PC-3 (cell line): ENCODE data around the gene ATG4B. TPM values are rescaled to one million over a fixed set of nuclear protein-coding genes. Genes with fewer than 3 reads are reported as not detected.

ENCODE experiments used
- ATAC-seq: fragments of 200-7000 bp; cut with Tn5 transposase; 2 replicates; pipeline ENCODE4 v1.9.1; 2020; ENCODE audit warnings: mild to moderate bottlenecking, moderate library complexity
- BruUV-seq: library from RNA; stranded (reverse); fragments of 400-500 nt; replicated peaks from 2 replicates; lab custom pipeline; 2021; lab: Mats Ljungman, UMichigan
- CTCF ChIA-PET: fragments of 300-600 bp; sonication (Branson Sonifier 250); formaldehyde crosslinking; loops from one replicate; lab custom pipeline; 2022; ENCODE audit warnings: antibody characterized with exemption; lab: Charles Lee
- POLR2A ChIA-PET: fragments of 300-600 bp; sonication (Branson Sonifier 250); formaldehyde crosslinking; loops from one replicate; lab custom pipeline; 2022; ENCODE audit warnings: antibody characterized with exemption; ENCODE audit not compliant: unreplicated experiment; lab: Charles Lee
- DNase-seq: peaks from one replicate; pipeline ENCODE4 v3.0.0-alpha.2; 2015
- H2AFZ ChIP-seq: fragments of 300-600 bp; sonication (generic); 2 replicates; pipeline ENCODE4 v1.6.0; 2016; ENCODE audit warnings: antibody characterized with exemption, low read length
- H3F3A ChIP-seq: fragments of 300-600 bp; sonication (generic); one replicate; pipeline ENCODE4 v1.6.0; 2017; ENCODE audit warnings: antibody characterized with exemption, low read length, control low read depth, mild to moderate bottlenecking; ENCODE audit not compliant: unreplicated experiment
- H3K27ac ChIP-seq: fragments of 300-600 bp; sonication (generic); 2 replicates; pipeline ENCODE4 v1.5.1; 2016; ENCODE audit warnings: mild to moderate bottlenecking, low read length
- H3K27me3 ChIP-seq: fragments of 300-600 bp; sonication (generic); 2 replicates; pipeline ENCODE4 v1.6.1; 2016; ENCODE audit warnings: low read length, mixed read lengths
- H3K36me3 ChIP-seq: fragments of 300-600 bp; sonication (generic); 2 replicates; pipeline ENCODE4 v1.6.1; 2016; ENCODE audit warnings: low read depth, mixed run types, low read length, mixed read lengths
- H3K4me1 ChIP-seq: fragments of 300-600 bp; sonication (generic); 2 replicates; pipeline ENCODE4 v1.5.1; 2016; ENCODE audit warnings: low read length; ENCODE audit not compliant: insufficient read depth
- H3K4me2 ChIP-seq: fragments of 300-600 bp; sonication (generic); 2 replicates; pipeline ENCODE4 v1.6.0; 2016; ENCODE audit warnings: low read length
- H3K4me3 ChIP-seq: fragments of 300-600 bp; sonication (generic); 2 replicates; pipeline ENCODE4 v1.5.1; 2016; ENCODE audit warnings: mild to moderate bottlenecking, low read length, mixed read lengths
- H3K79me2 ChIP-seq: fragments of 300-600 bp; sonication (generic); 2 replicates; pipeline ENCODE4 v1.6.1; 2017; ENCODE audit warnings: low read length, mixed read lengths
- H3K9ac ChIP-seq: fragments of 300-600 bp; sonication (generic); 2 replicates; pipeline ENCODE4 v1.6.0; 2016; ENCODE audit warnings: mild to moderate bottlenecking, low read length
- H3K9me2 ChIP-seq: fragments of 300-600 bp; sonication (generic); replicated peaks from 2 replicates; pipeline ENCODE4 v1.6.1; 2016; ENCODE audit warnings: mixed run types, low read length, mixed read lengths
- H3K9me3 ChIP-seq: fragments of 300-600 bp; sonication (generic); 2 replicates; pipeline ENCODE4 v1.6.1; 2016; ENCODE audit warnings: low read length, mixed read lengths
- H4K20me1 ChIP-seq: fragments of 300-600 bp; sonication (generic); 2 replicates; pipeline ENCODE4 v1.6.1; 2016; ENCODE audit warnings: low read length, mixed read lengths
- CTCF ChIP-seq: fragments of 300-600 bp; sonication (generic); conservative IDR thresholded peaks from 2 replicates; pipeline ENCODE4 v1.5.1; 2017; ENCODE audit warnings: antibody characterized with exemption, low read depth, mild to moderate bottlenecking, low read length
- EZH2 ChIP-seq: fragments of 300-600 bp; sonication (generic); IDR thresholded peaks from one replicate; pipeline ENCODE4 v1.6.1; 2017; ENCODE audit warnings: antibody characterized with exemption, mild to moderate bottlenecking, low read length; ENCODE audit not compliant: unreplicated experiment
- EZH2phosphoT487 ChIP-seq: fragments of 300-600 bp; sonication (generic); IDR thresholded peaks from 2 replicates; pipeline ENCODE4 v1.6.1; 2018; ENCODE audit warnings: mild to moderate bottlenecking, antibody characterized with exemption, low read length, borderline replicate concordance
- intact Hi-C: fragments of 100-400 bp; cut with micrococcal nuclease; formaldehyde crosslinking; loops from 2 replicates; pipeline ENCODE4 v1.9.0; 2023
- total RNA-seq: library from RNA; depleted of rRNA; stranded (reverse); fragments of >200 nt; gene quantifications from 2 replicates; pipeline ENCODE4 v1.2.3, GENCODE V29; 2014

The ATG4B gene
- total RNA-seq, 1 experiment from 2014 or later: 83.0 TPM

GRCh38 chr2:241629762-241630435, 7.6 kb upstream of the ATG4B start:
- no peak; the same call in 1 of the 2 replicates for ATAC-seq
- peaks cover 96% of the 10 kb centered on the region for H3K79me2 ChIP-seq
- H3K4me3 ChIP-seq: no peak overlapping the region
- DNase-seq: no peak
- no peaks in the 10 kb centered on the region for H3K9me3 ChIP-seq
- 0 out of 2 replicates have a peak, but pooled peaks cover 8% of the 10 kb centered on the region for H4K20me1 ChIP-seq
- ChIA-PET CTCF (no interaction called here), POLR2A (interaction anchor here (0.7 kb wide), 1 partner anchor 8 kb away, joined by 18 read pairs; no protein-coding TSS in a partner anchor)
- H3K4me2 ChIP-seq: no peak overlapping the region
- TF ChIP-seq CTCF: no peak
- TF ChIP-seq EZH2phosphoT487: no peak
- TF ChIP-seq EZH2: no peak
- intact Hi-C loops: no loop called here
- BruUV-seq: no TSS peak
- H3K9me2 ChIP-seq: no peaks in the 10 kb centered on the region
- H2AFZ ChIP-seq: no peak overlapping the region
- H3K27me3 ChIP-seq: no peaks in the 10 kb centered on the region
- H3K9ac ChIP-seq: no peak overlapping the region
- H3K4me1 ChIP-seq: no peaks in the 10 kb centered on the region
- no peaks in the 10 kb centered on the region for H3F3A ChIP-seq
- peaks cover 12% of the 10 kb centered on the region; the same call in 1 of the 2 replicates for H3K36me3 ChIP-seq
- H3K27ac ChIP-seq: no peak overlapping the region

GRCh38 chr2:241632478-241633325, 4.8 kb upstream of the ATG4B start:
- H3K9me2 ChIP-seq: no peaks in the 10 kb centered on the region
- POLR2A ChIA-PET: no interaction called here

More at GRCh38 chr2:241632478-241633325, 4.8 kb upstream of the ATG4B start:
- H3K36me3 ChIP-seq: peaks cover 12% of the 10 kb centered on the region; the same call in 1 of the 2 replicates
- intact Hi-C loops: no loop called here
- 0 out of 2 replicates have a peak, but pooled peaks cover 8% of the 10 kb centered on the region for H4K20me1 ChIP-seq
- H3K79me2 ChIP-seq: peaks cover 87% of the 10 kb centered on the region
- H3K27ac ChIP-seq: no peak overlapping the region
- H3K4me2 ChIP-seq: no peak overlapping the region
- no peak overlapping the region for H2AFZ ChIP-seq
- no peak for TF ChIP-seq EZH2phosphoT487
- no peak for TF ChIP-seq CTCF
- CTCF ChIA-PET: no interaction called here
- H3K4me1 ChIP-seq: peaks cover 7% of the 10 kb centered on the region; the same call in 1 of the 2 replicates
- no peaks in the 10 kb centered on the region for H3K9me3 ChIP-seq
- H3K4me3 ChIP-seq: no peak overlapping the region
- no peaks in the 10 kb centered on the region for H3F3A ChIP-seq
- ATAC-seq: no peak
- no TSS peak for BruUV-seq
- no peak for DNase-seq
- H3K27me3 ChIP-seq: no peaks in the 10 kb centered on the region
- no peak overlapping the region for H3K9ac ChIP-seq
